SH-SY5Y (cell line): ENCODE data around the gene CLDN1.

Source experiments
- GATA2 ChIP-seq: IDR thresholded peaks from 2 replicates; pipeline ENCODE4 v1.6.1; 2011; ENCODE audit warnings: mild to moderate bottlenecking, low read depth, low read length
- GATA3 ChIP-seq: IDR thresholded peaks from 2 replicates; pipeline ENCODE4 v1.6.1; 2011; ENCODE audit warnings: low read depth, mild to moderate bottlenecking, low read length, moderate library complexity

GRCh38 chr3:190325923-190326322 lies 3.7 kb upstream of the CLDN1 start:
- TF ChIP-seq GATA2 (no peak), GATA3 (no peak)
